Heart right ventricle (tissue), 16 donors: Measurements from ENCODE around the gene PTPRJ. TPM values are rescaled to one million over a fixed set of nuclear protein-coding genes. Genes with fewer than 3 reads are reported as not detected.

Experiments used
- ATAC-seq, 8 donors: fragments of 200-7000 bp; cut with Tn5 transposase; one replicate each; pipeline ENCODE4 v1.9.1; 2020; ENCODE audit warnings: mild to moderate bottlenecking in 8 of 8, moderate library complexity in 8 of 8, moderate number of reproducible peaks in 1 of 8
- DNase-seq, 2 donors: peaks; one replicate each; pipeline ENCODE4 v3.0.0-alpha.2; 2020
- H3K27ac ChIP-seq, 10 donors: fragments of 200-600 bp; sonication (generic) in 2 of 10; one replicate each; pipeline versions ENCODE4 v1.5.0 to v1.8.0; 2020 to 2022; ENCODE audit warnings: mild to moderate bottlenecking in 3 of 10
- H3K27me3 ChIP-seq, 7 donors: fragments of 200-600 bp; one replicate each; pipeline ENCODE4 v1.8.0; 2021 to 2022; ENCODE audit warnings: mild to moderate bottlenecking in 2 of 7
- H3K36me3 ChIP-seq, 9 donors: fragments of 200-600 bp; sonication (generic) in 1 of 9; one replicate each; pipeline versions ENCODE4 v1.5.0 to v1.8.0; 2020 to 2022; ENCODE audit warnings: mild to moderate bottlenecking in 2 of 9
- H3K4me1 ChIP-seq, 9 donors: fragments of 200-600 bp; sonication (generic) in 1 of 9; one replicate each; pipeline versions ENCODE4 v1.5.0 to v1.8.0; 2020 to 2022; ENCODE audit warnings: mild to moderate bottlenecking in 4 of 9
- H3K4me3 ChIP-seq, 10 donors: fragments of 200-600 bp; sonication (generic) in 2 of 10; one replicate each; pipeline versions ENCODE4 v1.5.0 to v1.8.0; 2020 to 2022; ENCODE audit warnings: mild to moderate bottlenecking in 7 of 10, moderate library complexity in 2 of 10
- H3K9me3 ChIP-seq, 11 donors: fragments of 200-600 bp in 10 of 11; sonication (generic) in 2 of 11; one replicate each; pipeline versions ENCODE4 v1.5.0 to v1.8.0; 2013 to 2022; ENCODE audit warnings: mild to moderate bottlenecking in 2 of 11, control low read depth in 1 of 11, moderate library complexity in 1 of 11
- WGBS, 2 donors: extraction: QIAGEN DNeasy Blood & Tissue Kit; methylation state at CpG; one replicate each; pipeline ENCODE4 v1.1.7; 2013; ENCODE audit warnings: inconsistent platforms in 1 of 2; 5-methylcytosine and 5-hydroxymethylcytosine counted together
- intact Hi-C, 10 donors: fragments of 100-400 bp; cut with DNase I; formaldehyde crosslinking; loops; one replicate each; pipeline versions ENCODE4 v1.11.1 to v1.14.2; 2022
- polyA plus RNA-seq, 2 donors: library from polyadenylated mRNA; stranded (reverse); fragments of 200-250 nt; gene quantifications; one replicate each; pipeline ENCODE4 v1.2.3, GENCODE V29; 2013
- total RNA-seq, 10 donors: library from RNA; stranded (reverse); fragmentation: NEBNext Ultra II Directional in 3 of 10; extraction: Animal tissue kit (Norgen Biotek cat#: 25700) in 3 of 10; gene quantifications; one replicate each; pipeline versions ENCODE4 v1.2.1 to v1.2.4, GENCODE V29; 2021 to 2023
- TF ChIP-seq, protein P1 (sequence below), 9 donors: fragments of 200-600 bp; sonication (generic) in 2 of 9; IDR thresholded peaks; one replicate each; pipeline versions ENCODE4 v1.5.0 to v1.8.0; 2021 to 2022; ENCODE audit warnings: antibody characterized with exemption in 9 of 9, mild to moderate bottlenecking in 5 of 9, moderate library complexity in 1 of 9
- donor health status: Arrhythmogenic right ventricular cardiomyopathy.
- donor health status: ischemic (EF 13 %, LVEDD 7.1; RV severe dilation, severe dysfunction).
- donor health status: healthy with polysubstance abuse.
- donor health status: DM: no; HTN: yes; CAD: no.
- donor health status: DM: no; HTN: no; CAD: no.
- donor health status: ischemic (EF 25% LVEDD 6.9; RV normal size, moderate dysfunction).
- donor health status: ischemic (EF 25% LVEDD 5.7; RV mildly dilated, moderate dysfunction).
- donor health status: healthy.
- donor health status: DM: yes; HTN: yes; CAD: no.
- donor health status: Ischemic cardiomyopathy.
- donor health status: ischemic (EF 35%, LVEDD 5.7; RV mildly dilated, moderate dysfunction).
- donor health status: nonischemic (EF 11% LVEDD 7.7; RV severe dilation, severe dysfunction).
- donor health status: DM: yes; HTN: yes; CAD: no.
- donor health status: PGD.
- donor health status: ischemic (EF 29% LVEDD 5.4; RV normal size, mild dysfunction).
- donor health status: nonischemic (EF 23%, LVEDD 6.1; RV moderate dilation, normal function).

Gene PTPRJ
- total and polyA plus RNA-seq, 12 donors = 0.78 to 22.9 (median 6.7) TPM

- DNase-seq (no peak), ATAC-seq (no peak)
- TF ChIP-seq, protein P1, sequence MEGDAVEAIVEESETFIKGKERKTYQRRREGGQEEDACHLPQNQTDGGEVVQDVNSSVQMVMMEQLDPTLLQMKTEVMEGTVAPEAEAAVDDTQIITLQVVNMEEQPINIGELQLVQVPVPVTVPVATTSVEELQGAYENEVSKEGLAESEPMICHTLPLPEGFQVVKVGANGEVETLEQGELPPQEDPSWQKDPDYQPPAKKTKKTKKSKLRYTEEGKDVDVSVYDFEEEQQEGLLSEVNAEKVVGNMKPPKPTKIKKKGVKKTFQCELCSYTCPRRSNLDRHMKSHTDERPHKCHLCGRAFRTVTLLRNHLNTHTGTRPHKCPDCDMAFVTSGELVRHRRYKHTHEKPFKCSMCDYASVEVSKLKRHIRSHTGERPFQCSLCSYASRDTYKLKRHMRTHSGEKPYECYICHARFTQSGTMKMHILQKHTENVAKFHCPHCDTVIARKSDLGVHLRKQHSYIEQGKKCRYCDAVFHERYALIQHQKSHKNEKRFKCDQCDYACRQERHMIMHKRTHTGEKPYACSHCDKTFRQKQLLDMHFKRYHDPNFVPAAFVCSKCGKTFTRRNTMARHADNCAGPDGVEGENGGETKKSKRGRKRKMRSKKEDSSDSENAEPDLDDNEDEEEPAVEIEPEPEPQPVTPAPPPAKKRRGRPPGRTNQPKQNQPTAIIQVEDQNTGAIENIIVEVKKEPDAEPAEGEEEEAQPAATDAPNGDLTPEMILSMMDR (IDR thresholded peaks at IDR 0.05) = no peak
- no peak overlapping the region for H3K4me3 ChIP-seq
- peaks cover 0 to 76% (median 11%) of the 10 kb centered on the region in 9 donors for H3K4me1 ChIP-seq
- no peaks in the 10 kb centered on the region for H3K27me3 ChIP-seq
- H3K9me3 ChIP-seq = no peaks in the 10 kb centered on the region
- H3K36me3 ChIP-seq = no peaks in the 10 kb centered on the region
- 88 to 91% methylated on average over 4 of the region's 4 CpGs for WGBS, 2 donors
- no peak overlapping the region for H3K27ac ChIP-seq
- intact Hi-C loops = no loop called here
These were observed 15.0 kb downstream of the PTPRJ start for GRCh38 chr11:47995360-47995769.

- peak overlapping the region in 1 of 10 donors; percentile 26 for H3K27ac ChIP-seq
- H3K27me3 ChIP-seq = no peaks in the 10 kb centered on the region
- H3K4me1 ChIP-seq = peaks cover 0 to 75% (median 5%) of the 10 kb centered on the region in 9 donors
- ATAC-seq (no peak), DNase-seq (no peak)
- intact Hi-C loops = no loop called here
- H3K4me3 ChIP-seq = no peak overlapping the region
- no peaks in the 10 kb centered on the region for H3K36me3 ChIP-seq
- H3K9me3 ChIP-seq = no peaks in the 10 kb centered on the region
- TF ChIP-seq, protein P1 (IDR thresholded peaks at IDR 0.05) = no peak
- 86 to 87% methylated on average over 15 of the region's 15 CpGs for WGBS, 2 donors
These were observed 17.0 kb downstream of the PTPRJ start for GRCh38 chr11:47997063-47998053.

GRCh38 chr11:47998345-47998732 is 18.0 kb downstream of the PTPRJ start:
- Histone ChIP-seq H3K4me3 (no peak overlapping the region), H3K36me3 (no peaks in the 10 kb centered on the region), H3K27me3 (no peaks in the 10 kb centered on the region), H3K9me3 (no peaks in the 10 kb centered on the region), H3K4me1 (peaks cover 0 to 75% (median 13%) of the 10 kb centered on the region in 9 donors), H3K27ac (no peak overlapping the region)
- 90 to 98% methylated on average over 5 of the region's 5 CpGs for WGBS, 2 donors
- no peak for DNase-seq
- no peak for ATAC-seq
- intact Hi-C loops = no loop called here
- TF ChIP-seq, protein P1 (IDR thresholded peaks at IDR 0.05) = no peak

- Histone ChIP-seq H3K36me3 (no peaks in the 10 kb centered on the region), H3K4me3 (no peak overlapping the region), H3K27me3 (no peaks in the 10 kb centered on the region), H3K9me3 (no peaks in the 10 kb centered on the region), H3K27ac (peak overlapping the region in 1 of 10 donors; percentile 74), H3K4me1 (peaks cover 0 to 75% (median 17%) of the 10 kb centered on the region in 9 donors)
- intact Hi-C loops = no loop called here
- TF ChIP-seq, protein P1 (IDR thresholded peaks at IDR 0.05) = no peak
- 86 to 91% methylated on average over 2 of the region's 2 CpGs for WGBS, 2 donors
- DNase-seq = no peak
- no peak for ATAC-seq
These were observed 18.5 kb downstream of the PTPRJ start for GRCh38 chr11:47998733-47999359.
